Fibroblast of skin of back (primary cell): ENCODE results near the gene CLEC18A.
"Not testable (repeated sequence)": the region's sequence is repeated elsewhere in the genome, so short reads cannot be mapped to it uniquely, and the experiment has no call there.

Experiments
- DNase-seq: peaks from one replicate; pipeline ENCODE4 v3.0.0-alpha.2; 2013

CLEC18A gene

DNA sequence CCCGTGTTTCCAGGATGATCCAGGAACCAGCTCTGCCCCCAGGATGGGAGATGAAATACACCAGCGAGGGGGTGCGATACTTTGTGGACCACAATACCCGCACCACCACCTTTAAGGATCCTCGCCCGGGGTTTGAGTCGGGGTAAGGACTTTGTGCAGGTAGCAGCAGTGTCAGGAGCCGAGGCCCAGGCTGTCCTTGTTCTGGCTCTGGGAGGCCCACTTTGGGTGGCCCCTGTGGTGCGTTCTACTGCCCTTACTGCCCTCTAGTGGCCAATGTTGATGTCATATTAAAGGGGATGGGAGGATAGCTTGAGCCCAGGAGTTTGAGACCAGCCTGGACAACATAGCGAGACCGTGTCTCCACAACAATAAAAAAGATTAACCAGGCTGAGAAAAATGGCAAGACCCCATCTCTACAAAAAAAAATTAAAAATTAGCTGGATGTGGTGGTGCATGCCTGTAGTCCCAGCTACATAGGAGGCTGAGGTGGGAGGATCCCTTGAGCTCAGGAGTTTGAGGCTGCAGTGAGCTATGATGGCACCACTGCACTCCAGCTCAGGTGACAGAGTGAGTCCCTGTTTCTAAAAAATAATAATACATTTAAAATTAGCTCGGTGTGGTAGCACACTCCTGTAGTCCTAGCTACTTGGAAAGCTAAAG lies 20.9 kb upstream of the CLEC18A start:
- peak; percentile 62 for DNase-seq

DNA sequence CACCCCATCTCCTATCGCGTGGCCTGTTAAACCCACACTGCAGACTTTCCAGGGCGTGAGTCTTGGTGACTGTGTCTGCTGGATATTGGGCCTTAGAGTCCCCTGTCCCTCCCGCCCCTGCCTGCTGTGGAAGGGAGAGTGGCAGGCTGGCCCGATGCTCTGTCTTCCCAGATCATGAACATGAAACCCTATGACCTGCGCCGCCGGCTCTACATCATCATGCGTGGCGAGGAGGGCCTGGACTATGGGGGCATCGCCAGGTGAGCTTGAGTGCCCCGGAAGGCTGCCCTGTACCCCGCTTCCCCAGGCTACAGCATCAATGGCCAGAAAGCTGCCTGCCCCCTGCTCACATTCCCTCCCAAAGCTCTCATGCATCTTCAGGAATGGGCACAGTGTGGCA lies 19.5 kb upstream of the CLEC18A start:
- no peak for DNase-seq

DNA sequence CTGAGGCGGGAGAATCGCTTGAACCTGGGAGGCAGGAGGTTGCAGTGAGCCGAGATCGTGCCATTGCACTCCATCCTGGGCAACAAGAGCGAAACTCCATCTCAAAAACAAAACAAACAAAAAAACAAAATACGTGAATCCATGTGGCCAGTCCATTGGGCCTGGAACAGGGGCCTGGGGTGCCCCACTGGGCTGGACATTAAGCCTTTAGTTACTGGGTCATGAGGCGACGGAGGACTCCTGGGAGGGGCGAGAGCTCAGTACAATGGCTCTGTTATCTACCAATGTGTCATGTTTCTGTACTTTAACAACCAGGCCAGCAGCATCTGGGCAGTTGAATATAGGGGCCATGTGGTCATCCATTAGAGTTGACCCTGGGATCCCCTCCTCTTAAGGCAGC lies 18.9 kb upstream of the CLEC18A start:
- no peak for DNase-seq

DNA sequence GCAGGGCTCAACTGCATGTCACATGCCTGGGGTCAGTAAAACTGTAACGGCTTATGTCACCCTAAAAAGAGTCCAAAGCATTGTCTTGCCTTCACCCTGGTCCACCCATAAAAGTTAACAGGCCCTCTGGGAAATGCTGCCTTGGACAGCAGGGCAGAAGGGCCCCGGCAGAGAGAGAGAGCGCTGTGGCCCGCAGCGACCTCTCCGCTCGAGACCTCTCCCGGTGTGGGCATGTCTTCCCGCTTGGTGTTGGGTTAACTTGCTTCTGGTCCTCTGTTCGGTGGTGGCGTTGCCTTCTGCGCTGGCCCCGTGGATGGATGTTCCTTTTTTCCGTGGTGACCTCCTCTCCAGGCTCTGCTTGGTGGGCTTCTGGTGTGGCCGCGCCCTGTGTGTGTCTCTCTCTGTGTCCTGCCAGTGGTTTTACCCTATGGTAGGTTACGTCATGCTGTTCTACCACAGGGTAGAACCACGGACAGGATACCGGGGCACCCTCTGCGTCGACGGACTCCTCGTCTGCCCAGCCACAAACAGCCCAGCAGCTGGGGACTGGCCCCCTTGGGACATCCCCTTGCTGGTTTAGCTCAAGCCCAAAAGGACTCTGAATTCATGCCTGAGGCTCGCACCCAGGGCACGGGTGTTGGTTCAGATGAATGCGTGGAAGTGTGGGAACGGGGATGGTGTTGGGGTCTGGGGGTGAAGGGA lies 18.3 kb upstream of the CLEC18A start:
- no peak for DNase-seq

DNA sequence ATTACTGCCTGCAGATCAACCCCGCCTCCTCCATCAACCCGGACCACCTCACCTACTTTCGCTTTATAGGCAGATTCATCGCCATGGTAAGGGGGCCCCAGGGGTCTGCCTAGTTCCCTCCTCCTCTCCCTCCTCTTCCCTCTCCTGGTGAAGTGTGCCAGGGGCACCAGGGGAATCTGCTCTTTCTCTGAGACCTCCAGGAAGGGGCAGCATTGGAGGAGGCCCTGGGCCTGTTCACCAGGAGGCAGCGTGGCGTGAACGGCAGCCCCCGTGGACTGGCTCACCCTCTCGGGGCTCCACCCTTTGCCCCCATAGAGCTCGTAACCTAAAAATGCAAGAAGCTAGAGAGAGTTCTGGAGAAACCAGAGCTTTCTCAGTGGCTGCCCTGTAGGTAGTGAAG lies 17.1 kb upstream of the CLEC18A start:
- no peak for DNase-seq

DNA sequence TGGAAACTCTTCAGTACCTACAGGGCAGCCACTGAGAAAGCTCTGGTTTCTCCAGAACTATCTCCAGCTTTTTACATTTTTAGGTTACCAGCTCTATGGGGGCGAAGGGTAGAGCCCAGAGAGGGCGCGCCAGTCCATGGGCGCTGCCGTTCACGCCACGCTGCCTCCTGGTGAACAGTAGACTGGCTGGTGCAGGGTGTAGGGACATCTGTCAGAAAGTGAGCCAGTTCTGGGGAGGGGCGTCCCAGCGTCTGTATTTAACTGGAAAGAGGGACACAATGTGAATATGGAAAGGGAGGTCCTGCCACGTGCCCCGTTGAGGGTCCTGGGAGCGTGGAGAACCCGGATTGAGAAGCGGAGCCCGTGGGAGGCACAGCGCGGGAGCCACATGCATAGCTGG lies 16.4 kb upstream of the CLEC18A start:
- DNase-seq: no peak

DNA sequence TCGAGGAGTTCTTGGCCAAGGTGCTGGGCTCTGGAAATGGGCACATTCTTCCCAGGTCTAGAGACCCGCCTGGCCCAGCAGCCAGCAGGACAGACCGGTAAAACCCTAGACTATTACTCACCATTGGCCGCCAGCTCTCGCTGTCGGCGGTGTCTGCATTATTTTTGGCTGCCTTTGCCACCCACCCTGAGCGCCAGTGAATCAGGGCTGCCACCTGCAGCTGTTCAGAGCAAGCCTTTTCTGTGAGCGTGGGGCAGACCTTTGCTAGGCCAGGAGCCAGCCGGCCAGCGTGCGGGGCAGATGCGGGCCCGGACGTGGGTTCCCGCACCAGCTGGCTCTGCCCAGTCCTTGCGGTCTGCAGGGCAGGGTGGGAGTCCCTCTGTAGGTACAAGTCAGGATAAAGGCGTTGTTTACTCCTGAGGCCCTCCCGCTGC lies 15.8 kb upstream of the CLEC18A start:
- DNase-seq: no peak

DNA sequence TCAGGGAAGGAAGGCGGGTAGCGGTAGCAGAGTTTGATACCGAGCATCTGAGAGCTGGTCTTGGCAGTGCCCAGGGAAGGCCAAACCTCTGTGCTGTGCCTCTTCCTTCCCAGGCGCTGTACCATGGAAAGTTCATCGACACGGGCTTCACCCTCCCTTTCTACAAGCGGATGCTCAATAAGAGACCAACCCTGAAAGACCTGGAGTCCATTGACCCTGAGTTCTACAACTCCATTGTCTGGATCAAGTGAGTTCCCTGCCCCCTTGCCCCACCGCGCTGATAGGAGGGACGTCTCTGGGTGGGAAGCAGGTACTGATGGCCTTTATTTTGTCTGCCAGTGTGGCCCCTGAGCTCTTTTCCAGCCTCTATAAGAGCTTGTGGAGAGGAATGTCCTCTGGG lies 15.4 kb upstream of the CLEC18A start:
- no peak for DNase-seq

DNA sequence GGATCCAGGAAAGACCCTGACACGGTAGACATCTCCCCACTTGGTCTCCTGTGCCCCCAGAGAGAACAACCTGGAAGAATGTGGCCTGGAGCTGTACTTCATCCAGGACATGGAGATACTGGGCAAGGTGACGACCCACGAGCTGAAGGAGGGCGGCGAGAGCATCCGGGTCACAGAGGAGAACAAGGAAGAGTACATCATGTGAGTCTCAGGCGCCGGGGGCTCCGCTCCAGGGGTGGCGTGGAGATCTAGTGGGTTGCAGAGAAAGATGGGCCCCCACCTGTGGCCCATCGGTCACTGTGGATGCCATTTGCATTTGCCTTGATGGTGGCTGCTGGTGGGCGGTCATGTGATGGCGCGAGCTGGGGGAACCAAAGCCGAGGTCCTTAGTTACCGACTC lies 14.9 kb upstream of the CLEC18A start:
- DNase-seq: no peak

DNA sequence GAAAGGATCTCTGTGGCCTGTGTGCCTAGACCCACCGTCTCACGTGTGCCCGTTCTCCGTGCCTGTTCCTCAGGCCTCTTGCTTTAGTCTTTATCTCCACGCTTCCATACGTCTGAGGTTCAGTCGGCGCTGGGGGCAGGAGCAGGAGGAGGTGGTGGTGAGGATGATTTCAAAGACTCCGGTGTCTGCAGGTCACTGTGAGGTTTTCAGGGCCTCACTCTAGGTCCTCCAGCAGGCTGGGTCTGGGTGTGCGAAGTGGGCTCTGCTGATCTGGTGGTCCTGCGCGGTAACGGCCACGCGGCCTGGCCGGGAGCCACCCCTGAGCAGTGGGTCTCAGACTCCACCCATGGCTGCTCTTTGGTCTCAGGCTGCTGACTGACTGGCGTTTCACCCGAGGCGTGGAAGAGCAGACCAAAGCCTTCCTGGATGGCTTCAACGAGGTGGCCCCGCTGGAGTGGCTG lies 14.4 kb upstream of the CLEC18A start:
- no peak for DNase-seq

DNA sequence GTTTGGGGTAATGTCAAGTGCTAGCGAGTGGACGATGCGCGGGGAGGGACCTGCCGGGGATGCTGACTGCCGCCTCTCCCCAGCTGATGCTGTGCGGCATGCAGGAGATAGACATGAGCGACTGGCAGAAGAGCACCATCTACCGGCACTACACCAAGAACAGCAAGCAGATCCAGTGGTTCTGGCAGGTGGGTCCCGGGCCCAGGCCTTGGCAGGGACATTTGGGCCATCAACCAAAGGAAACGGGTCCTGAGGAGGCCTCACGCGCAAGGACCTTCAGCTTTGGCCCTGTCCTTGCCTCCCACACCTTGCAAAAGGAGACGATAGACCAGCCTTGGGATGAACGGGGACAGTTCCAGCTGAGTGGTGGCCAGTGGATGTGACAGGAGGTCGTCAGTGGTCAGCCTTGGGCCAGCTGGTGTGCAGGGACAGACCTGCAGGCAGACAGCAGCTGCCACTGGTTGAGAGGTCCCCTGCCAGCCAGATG lies 13.6 kb upstream of the CLEC18A start:
- DNase-seq: peak; percentile 26

DNA sequence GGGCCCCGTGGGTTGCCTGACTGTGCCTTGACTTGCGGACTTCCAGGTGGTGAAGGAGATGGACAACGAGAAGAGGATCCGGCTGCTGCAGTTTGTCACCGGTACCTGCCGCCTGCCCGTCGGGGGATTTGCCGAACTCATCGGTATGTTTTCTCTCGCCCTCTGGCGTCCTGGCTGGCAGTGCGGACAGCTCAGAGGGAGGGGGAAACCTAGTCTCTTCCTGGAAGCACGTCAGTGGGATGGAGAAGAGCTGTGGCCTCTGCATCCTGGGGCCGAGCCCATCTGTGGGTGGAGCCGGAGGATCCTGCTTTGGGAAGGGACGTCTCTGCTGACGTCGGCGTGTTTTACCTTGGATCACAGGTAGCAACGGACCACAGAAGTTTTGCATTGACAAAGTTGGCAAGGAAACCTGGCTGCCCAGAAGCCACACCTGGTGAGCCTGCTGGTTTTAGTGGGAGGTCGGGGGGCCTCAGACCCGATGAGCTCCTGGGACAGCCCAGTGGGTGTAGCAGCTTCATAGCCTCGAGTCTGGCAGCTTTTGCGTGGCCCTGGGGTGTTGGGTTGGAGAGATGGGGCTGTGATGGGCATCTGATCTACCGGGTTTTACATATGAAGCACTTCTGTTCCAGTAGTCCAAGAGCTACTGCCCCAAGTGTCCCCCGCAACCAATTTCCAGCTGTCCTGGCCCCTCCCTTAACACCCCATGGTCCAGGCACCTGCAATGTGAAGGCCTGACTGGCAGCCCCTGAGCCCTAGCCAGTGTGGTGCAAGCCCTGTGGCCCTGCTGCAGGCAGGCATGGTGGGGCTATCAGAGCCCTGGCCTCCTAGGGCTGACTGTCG lies 11.9 kb upstream of the CLEC18A start:
- no peak for DNase-seq

DNA sequence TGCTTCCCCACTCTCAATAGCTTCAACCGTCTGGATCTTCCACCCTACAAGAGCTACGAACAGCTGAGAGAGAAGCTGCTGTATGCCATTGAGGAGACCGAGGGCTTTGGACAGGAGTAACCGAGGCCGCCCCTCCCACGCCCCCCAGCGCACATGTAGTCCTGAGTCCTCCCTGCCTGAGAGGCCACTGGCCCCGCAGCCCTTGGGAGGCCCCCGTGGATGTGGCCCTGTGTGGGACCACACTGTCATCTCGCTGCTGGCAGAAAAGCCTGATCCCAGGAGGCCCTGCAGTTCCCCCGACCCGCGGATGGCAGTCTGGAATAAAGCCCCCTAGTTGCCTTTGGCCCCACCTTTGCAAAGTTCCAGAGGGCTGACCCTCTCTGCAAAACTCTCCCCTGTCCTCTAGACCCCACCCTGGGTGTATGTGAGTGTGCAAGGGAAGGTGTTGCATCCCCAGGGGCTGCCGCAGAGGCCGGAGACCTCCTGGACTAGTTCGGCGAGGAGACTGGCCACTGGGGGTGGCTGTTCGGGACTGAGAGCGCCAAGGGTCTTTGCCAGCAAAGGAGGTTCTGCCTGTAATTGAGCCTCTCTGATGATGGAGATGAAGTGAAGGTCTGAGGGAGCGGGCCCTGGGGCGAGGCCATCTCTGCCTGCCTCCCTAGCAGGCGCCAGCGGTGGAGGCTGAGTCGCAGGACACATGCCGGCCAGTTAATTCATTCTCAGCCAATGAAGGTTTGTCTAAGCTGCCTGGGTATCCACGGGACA lies 11.1 kb upstream of the CLEC18A start:
- no peak for DNase-seq

DNA sequence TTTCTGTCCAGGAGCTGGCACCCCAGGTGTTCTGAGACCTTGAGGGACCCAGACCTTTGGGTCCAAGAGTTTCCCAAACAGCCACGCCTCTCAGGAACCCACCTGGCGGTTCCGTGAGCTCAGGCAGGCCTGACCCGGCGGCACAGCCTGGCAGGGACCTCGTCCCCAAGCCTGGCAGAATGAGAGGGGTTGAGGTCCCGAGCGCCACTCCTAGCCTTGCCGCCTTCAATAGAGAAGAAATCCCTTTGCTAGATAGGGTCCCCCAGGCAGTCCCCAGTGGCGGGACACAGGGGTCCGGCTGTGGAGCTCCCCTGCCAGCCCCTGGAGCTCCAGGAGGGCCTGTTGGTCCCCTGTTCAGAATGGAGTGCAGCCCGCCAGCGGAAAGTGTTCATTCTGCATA lies 10.5 kb upstream of the CLEC18A start:
- no peak for DNase-seq

DNA sequence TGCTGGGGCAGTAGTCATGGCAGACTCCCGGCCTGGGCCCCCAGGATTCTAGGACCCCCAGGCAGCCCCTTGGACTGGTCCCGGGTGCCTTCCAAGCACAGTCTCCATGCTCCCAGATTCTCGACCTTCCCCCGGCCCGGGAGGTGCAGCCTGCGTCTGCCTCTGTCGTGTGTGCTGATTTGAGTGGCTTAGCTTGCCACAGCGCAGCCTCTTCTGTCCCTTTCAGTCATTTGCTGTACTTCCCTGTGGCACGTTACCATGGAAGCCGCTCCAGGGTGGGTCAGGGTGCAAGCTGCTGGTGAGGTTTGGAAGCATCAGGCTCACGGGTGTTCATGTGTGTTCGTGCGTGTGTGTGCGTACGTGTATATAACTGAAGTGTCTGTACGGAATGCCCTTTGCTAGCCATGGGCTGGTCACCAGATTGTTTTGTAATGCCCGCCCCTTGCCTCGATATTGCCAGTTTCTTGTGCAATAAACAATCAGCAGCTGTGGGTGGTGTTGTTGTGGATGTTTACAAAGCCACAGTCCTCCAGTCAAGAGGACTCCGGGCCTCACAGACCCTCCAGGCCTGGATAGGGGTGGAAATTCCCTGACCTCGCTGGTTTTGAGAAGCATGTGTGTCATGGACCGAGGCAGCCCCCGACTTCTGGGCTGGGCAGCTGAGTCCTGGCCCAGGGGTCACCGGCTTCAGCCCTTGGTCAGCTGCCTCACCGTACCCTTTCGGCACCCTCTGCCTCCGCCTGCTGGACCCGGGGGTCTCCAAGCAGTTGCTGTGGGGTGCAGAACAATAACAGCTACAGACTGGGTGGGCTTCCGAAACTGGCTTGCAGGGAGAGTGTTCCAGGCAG lies 9.7 kb upstream of the CLEC18A start:
- DNase-seq: no peak

DNA sequence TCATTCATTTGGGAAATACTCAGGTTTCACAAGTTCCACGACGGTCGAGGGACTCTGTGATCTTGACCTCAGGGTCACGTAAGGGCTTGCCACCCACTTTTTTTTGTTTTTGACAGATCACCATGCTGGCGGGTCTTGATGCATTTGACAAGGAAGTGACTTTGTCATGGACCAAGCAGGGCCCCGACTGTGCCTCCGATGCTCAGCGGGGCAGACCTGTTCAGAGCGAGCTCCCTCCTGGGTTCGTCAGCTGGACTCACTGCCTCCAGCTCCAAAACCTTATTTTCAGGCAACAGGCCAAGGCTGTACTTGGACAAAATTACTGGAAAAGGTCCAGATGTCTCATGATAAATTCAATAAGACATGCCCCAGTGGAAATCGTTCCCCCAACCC lies 9.0 kb upstream of the CLEC18A start:
- no peak for DNase-seq

DNA sequence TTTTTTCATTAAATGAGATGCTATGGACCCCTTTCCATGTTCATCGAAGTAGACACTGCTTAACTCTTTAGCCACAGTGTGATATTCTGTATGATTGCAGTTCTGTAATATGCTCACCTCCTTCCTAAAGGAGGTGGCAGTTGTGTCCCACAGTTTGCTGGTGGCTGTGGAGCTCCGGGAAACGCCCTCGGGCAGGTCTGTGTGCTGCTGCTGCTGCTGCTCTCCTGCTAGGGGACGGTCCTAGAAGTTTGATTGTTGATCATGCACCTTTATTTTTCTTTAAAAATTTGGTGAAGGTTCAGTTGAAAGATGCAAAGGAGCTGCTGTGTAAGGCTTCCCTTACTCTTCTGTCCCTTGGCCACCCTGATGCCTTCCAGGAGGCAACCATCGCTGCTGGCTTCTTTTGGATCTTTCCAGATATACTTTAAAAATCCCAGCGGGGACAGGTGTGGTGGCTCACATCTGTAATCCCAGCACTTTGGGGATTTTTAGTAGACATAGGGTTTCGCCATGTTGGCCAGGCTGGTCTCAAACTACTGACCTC lies 8.4 kb upstream of the CLEC18A start:
- no peak for DNase-seq

DNA sequence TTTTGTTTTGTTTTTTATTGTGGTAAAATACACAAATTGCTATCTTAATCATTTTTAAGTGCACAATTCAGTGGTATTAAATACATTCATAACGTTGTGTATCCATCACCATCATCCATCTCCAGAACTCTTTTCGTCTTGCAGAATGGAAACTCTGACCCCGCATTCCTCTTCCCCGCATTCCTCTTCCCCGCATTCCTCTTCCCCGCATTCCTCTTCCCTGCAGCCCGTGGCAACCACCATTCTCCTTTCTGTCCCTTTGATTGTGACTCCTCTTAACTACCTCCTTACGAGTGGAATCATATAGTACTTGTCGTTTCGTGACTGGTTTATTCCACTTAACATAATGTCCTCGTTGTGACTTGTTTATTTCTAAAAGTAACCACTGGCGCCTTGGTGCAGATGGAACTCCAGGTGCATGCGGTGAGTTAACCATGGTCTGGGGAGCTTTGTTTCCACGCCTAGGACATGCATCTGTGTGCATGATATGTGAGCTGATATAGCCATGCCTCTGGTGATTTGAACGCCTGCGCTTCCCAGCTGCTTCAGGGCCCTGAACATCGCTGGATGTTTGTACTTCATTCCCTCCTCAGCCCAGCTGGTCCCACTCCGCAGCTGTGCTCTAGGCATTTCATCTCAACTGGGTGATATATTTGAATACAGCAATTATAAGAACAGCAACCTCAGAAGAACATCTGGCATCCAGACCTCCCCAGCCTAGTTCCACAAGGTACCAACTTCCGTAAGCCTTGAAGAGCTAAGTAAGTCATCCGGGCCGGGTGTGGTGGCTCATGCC lies 7.7 kb upstream of the CLEC18A start:
- not testable (repeated sequence) for DNase-seq

DNA sequence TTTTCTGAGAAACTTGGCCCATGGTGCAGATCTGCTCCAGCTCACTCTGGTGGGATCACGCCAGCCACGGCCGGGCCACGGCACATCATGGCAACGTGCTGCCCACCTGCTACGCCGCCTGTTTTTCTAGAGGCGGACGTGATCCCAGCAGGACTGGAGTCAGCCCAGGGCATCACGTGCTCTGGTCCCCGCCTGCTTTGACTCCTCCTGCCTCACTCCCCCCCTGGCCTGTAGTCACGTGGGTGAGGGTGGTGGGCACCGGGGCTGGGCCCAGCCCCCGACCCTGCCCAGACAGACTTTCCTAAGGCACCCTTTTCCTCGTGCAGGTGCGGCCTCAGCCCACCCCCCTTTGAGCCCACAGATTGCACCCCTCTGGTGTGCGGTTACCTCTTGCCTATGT lies 723 bp upstream of the CLEC18A start:
- not testable (repeated sequence) for DNase-seq

DNA sequence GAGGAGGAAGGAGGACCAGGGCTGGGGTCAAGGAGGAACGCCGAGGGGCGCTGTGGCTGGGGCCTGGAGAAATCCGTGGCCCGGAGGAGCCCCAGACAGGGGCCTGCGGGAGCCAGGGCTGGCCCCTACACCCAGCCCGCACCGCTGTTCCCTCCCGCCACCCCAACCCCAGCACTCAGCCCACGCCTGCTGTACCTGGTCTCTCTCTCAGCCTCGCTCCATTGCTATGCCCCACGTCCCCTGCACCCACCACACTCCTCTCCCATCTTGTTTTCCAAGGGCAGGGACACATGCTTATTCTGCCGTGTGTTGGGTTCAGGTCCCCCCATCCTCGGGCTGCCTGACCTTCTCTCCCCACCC lies 518 bp downstream of the CLEC18A start:
- not testable (repeated sequence) for DNase-seq

DNA sequence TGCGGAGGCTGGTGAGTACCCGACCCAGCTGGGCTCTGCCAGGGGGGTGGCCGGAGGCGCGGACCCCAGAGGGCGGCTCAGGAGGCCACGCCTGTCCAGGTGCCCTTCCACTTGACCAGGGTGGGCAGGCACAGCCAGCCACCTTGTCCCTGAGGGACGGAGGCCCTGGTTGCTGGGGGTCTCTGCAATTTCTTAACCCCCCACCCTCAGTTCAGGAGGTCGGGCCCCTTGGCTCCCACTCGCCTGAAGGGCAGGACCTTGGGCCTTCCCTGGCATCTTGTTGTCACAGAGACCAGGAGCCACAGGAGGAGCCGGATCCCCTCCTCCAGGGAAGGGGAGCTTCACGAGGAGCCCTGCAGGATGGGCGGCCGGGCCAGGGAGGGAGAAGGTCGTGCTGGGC lies 982 bp downstream of the CLEC18A start:
- not testable (repeated sequence) for DNase-seq
